Cardiac fibroblast (primary cell): ENCODE measurements around the gene CCNG2.

Source experiments
- DNase-seq, 2 donors: peaks; one replicate each; pipeline versions ENCODE4 v3.0.0 to v3.0.0-alpha.2; 2010; ENCODE audit warnings: low read depth in 2 of 2
- H3K4me3 ChIP-seq, 2 donors: replicated peaks in 1 of 2; 1 replicate in 1 of 2; 2 replicates in 1 of 2; pipeline ENCODE4 v1.5.1; 2011; ENCODE audit warnings: low read depth in 2 of 2, low read length in 2 of 2, mild to moderate bottlenecking in 2 of 2, moderate library complexity in 1 of 2
- TF ChIP-seq, protein P1 (sequence below): IDR thresholded peaks from one replicate; pipeline ENCODE4 v1.5.1; 2011; ENCODE audit warnings: low read depth, mild to moderate bottlenecking, low read length, inconsistent platforms

The CCNG2 gene

DNA sequence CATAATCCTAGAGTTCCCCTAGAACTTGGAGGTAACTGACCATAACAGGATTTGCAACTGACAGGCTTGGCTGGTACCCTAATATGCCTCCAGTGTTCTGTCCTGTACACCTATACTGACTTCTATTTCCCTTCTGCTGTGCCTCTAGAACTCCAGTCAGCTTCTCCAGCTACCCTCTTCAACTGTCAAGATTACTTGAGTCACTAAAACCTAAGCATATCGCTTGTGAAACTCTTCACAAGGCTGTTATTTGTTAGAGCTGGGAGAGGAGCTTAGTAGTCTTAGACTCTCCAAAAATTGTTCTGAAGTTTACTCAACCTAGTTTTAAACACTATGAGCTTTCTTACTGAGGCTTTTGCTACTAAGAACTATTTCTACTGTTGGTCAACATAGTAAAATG is 52.0 kb downstream of the CCNG2 start:
- TF ChIP-seq, protein P1, sequence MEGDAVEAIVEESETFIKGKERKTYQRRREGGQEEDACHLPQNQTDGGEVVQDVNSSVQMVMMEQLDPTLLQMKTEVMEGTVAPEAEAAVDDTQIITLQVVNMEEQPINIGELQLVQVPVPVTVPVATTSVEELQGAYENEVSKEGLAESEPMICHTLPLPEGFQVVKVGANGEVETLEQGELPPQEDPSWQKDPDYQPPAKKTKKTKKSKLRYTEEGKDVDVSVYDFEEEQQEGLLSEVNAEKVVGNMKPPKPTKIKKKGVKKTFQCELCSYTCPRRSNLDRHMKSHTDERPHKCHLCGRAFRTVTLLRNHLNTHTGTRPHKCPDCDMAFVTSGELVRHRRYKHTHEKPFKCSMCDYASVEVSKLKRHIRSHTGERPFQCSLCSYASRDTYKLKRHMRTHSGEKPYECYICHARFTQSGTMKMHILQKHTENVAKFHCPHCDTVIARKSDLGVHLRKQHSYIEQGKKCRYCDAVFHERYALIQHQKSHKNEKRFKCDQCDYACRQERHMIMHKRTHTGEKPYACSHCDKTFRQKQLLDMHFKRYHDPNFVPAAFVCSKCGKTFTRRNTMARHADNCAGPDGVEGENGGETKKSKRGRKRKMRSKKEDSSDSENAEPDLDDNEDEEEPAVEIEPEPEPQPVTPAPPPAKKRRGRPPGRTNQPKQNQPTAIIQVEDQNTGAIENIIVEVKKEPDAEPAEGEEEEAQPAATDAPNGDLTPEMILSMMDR: no peak
- DNase-seq: no peak

GRCh38 chr4:77209936-77210335 is 52.9 kb downstream of the CCNG2 start:
- TF ChIP-seq, protein P1: no peak
- no peak for DNase-seq
- no peak overlapping the region for H3K4me3 ChIP-seq

More for the DNA sequence above, 52.0 kb downstream of the CCNG2 start:
- H3K4me3 ChIP-seq: no peak overlapping the region

DNA sequence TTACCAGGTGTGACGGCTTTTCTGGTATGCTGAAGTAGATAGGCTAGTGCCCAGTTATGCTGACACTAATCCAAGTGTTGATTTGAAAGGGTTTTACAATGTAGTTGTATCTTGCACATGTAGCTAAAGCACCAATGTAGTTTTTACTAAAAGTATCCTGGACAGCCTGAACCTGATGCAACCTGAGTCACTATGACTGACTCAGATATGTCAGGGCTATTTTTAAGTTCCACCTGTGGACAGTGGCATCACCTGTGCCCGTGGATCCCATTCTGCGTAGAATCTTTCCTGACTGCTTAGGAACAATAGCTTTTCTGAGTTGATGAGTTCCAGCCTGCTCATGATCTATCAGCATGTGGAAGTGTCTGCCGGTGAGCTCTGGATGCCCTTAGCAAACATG is 58.1 kb downstream of the CCNG2 start:
- no peak for DNase-seq
- H3K4me3 ChIP-seq: no peak overlapping the region
- TF ChIP-seq, protein P1: no peak

DNA sequence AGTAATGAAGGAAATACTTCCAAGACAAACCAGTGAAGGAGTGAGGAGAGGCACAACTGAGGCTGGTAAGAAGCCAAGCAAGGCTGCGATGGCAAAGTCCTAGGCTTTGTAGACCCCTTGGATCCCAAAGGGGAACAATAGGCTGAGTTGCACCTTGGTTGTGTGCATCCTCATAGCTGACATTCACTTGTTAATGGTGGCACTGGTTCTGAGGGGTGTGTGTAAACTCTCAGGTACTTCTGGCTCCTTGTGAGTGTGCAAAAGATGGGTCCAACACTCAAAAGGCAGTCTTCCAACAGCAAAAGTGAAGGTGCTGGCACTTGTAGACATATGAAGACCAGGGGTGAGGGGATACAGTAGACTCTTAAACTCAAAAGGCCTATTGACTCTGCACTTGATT is 60.5 kb downstream of the CCNG2 start:
- TF ChIP-seq, protein P1: no peak
- no peak for DNase-seq

GRCh38 chr4:77219266-77219665 is 62.3 kb downstream of the CCNG2 start:
- no peak for DNase-seq
- no peak overlapping the region for H3K4me3 ChIP-seq
- TF ChIP-seq, protein P1: no peak

More for the DNA sequence above, 60.5 kb downstream of the CCNG2 start:
- no peak overlapping the region for H3K4me3 ChIP-seq
